H9 (cell line): ENCODE measurements around the gene LRIG3. TPM values are rescaled to one million over a fixed set of nuclear protein-coding genes. Genes with fewer than 3 reads are reported as not detected.

Experiments used
- DNase-seq: peaks from one replicate; pipeline ENCODE4 v3.0.0-alpha.2; 2017
- H2AFZ ChIP-seq: one replicate; pipeline ENCODE4 v1.6.1; 2013; ENCODE audit warnings: mild to moderate bottlenecking, low read length, control low read depth, moderate library complexity
- H2AK5ac ChIP-seq: 2 replicates; pipeline ENCODE4 v1.6.1; 2013; ENCODE audit warnings: low read length, control low read depth, mixed read lengths; ENCODE audit not compliant: insufficient read length
- H2BK120ac ChIP-seq: one replicate; pipeline ENCODE4 v1.6.1; 2013; ENCODE audit warnings: low read depth, mild to moderate bottlenecking, low read length, control low read depth, inconsistent platforms; ENCODE audit not compliant: poor library complexity, severe bottlenecking
- H2BK12ac ChIP-seq: 2 replicates; pipeline ENCODE4 v1.6.1; 2013; ENCODE audit warnings: low read length, control low read depth, mixed read lengths, low read depth; ENCODE audit not compliant: insufficient read length
- H2BK15ac ChIP-seq: 2 replicates; pipeline ENCODE4 v1.6.1; 2013; ENCODE audit warnings: low read depth, low read length, control low read depth
- H2BK20ac ChIP-seq: one replicate; pipeline ENCODE4 v1.6.1; 2013; ENCODE audit warnings: low read depth, mild to moderate bottlenecking, low read length, control low read depth, inconsistent platforms; ENCODE audit not compliant: poor library complexity, severe bottlenecking
- H2BK5ac ChIP-seq: 2 replicates; pipeline ENCODE4 v1.6.1; 2013; ENCODE audit warnings: low read length, control low read depth, mixed read lengths; ENCODE audit not compliant: insufficient read length
- H3K14ac ChIP-seq: 2 replicates; pipeline ENCODE4 v1.6.1; 2013; ENCODE audit warnings: low read length, control low read depth; ENCODE audit not compliant: insufficient read depth
- H3K18ac ChIP-seq: 2 replicates; pipeline ENCODE4 v1.6.1; 2013; ENCODE audit warnings: low read depth, mild to moderate bottlenecking, mixed read lengths, low read length, control low read depth; ENCODE audit not compliant: insufficient read length
- H3K23ac ChIP-seq: 2 replicates; pipeline ENCODE4 v1.6.1; 2013; ENCODE audit warnings: low read length, control low read depth, mixed read lengths, low read depth; ENCODE audit not compliant: insufficient read length
- H3K23me2 ChIP-seq: 2 replicates; pipeline ENCODE4 v1.6.1; 2013; ENCODE audit warnings: low read depth, mild to moderate bottlenecking, mixed read lengths, low read length, control low read depth; ENCODE audit not compliant: insufficient read length, poor library complexity, severe bottlenecking
- H3K27ac ChIP-seq: 2 replicates; pipeline ENCODE4 v1.5.1; 2013; ENCODE audit warnings: low read length, control low read depth, mixed read lengths, low read depth; ENCODE audit not compliant: insufficient read length
- H3K27me3 ChIP-seq: 2 replicates; pipeline ENCODE4 v1.6.1; 2013; ENCODE audit warnings: low read length, control low read depth, inconsistent platforms; ENCODE audit not compliant: insufficient read depth
- H3K4ac ChIP-seq: 2 replicates; pipeline ENCODE4 v1.6.1; 2013; ENCODE audit warnings: low read depth, mild to moderate bottlenecking, control low read depth, inconsistent platforms, low read length, moderate library complexity
- H3K4me1 ChIP-seq: 2 replicates; pipeline ENCODE4 v1.6.1; 2013; ENCODE audit warnings: low read length, control low read depth, inconsistent platforms; ENCODE audit not compliant: insufficient read depth
- H3K4me2 ChIP-seq: 2 replicates; pipeline ENCODE4 v1.6.1; 2013; ENCODE audit warnings: low read length, control low read depth, mixed read lengths; ENCODE audit not compliant: insufficient read length, insufficient read depth
- H3K56ac ChIP-seq: 2 replicates; pipeline ENCODE4 v1.6.1; 2013; ENCODE audit warnings: low read depth, mild to moderate bottlenecking, mixed read lengths, low read length, control low read depth; ENCODE audit not compliant: insufficient read length
- H3K79me1 ChIP-seq: 2 replicates; pipeline ENCODE4 v1.6.1; 2013; ENCODE audit warnings: low read depth, mild to moderate bottlenecking, moderate library complexity, low read length, control low read depth, inconsistent platforms; ENCODE audit not compliant: insufficient read depth, poor library complexity, severe bottlenecking
- H3K79me2 ChIP-seq: 2 replicates; pipeline ENCODE4 v1.6.1; 2013; ENCODE audit warnings: low read length, control low read depth, inconsistent platforms; ENCODE audit not compliant: insufficient read depth
- H3K9ac ChIP-seq: 2 replicates; pipeline ENCODE4 v1.6.1; 2013; ENCODE audit warnings: low read length, control low read depth, mixed read lengths; ENCODE audit not compliant: insufficient read length; ENCODE audit errors: extremely low read depth
- H3K9me3 ChIP-seq: one replicate; pipeline ENCODE4 v1.6.1; 2013; ENCODE audit warnings: low read depth, low read length, inconsistent platforms; ENCODE audit not compliant: control insufficient read depth
- H3T11ph ChIP-seq: one replicate; pipeline ENCODE4 v1.6.1; 2013; ENCODE audit warnings: mild to moderate bottlenecking, low read length, control low read depth, inconsistent platforms
- H4K20me1 ChIP-seq: one replicate; pipeline ENCODE4 v1.6.1; 2013; ENCODE audit not compliant: control insufficient read depth, insufficient read length, insufficient read depth
- H4K5ac ChIP-seq: 2 replicates; pipeline ENCODE4 v1.6.1; 2013; ENCODE audit warnings: low read depth, mild to moderate bottlenecking, mixed read lengths, low read length, control low read depth; ENCODE audit not compliant: insufficient read length
- H4K8ac ChIP-seq: replicated peaks from 2 replicates; pipeline ENCODE4 v1.6.1; 2013; ENCODE audit warnings: low read length, control low read depth, mixed read lengths, low read depth; ENCODE audit not compliant: insufficient read length
- H4K91ac ChIP-seq: 2 replicates; pipeline ENCODE4 v1.6.1; 2013; ENCODE audit warnings: low read depth, mild to moderate bottlenecking, moderate library complexity, mixed read lengths, low read length, control low read depth; ENCODE audit not compliant: insufficient read length
- H3K27ac Mint-ChIP-seq, 3 experiments: 2 replicates in 2 of 3; 3 replicates in 1 of 3; pipeline ENCODE4 v1.8.0; 2020 to 2021; ENCODE audit warnings: mixed read lengths in 3 of 3, mild to moderate bottlenecking in 1 of 3, moderate library complexity in 1 of 3
- H3K27me3 Mint-ChIP-seq: 2 replicates; pipeline ENCODE4 v1.8.0; 2021; ENCODE audit warnings: low read depth, mild to moderate bottlenecking, moderate library complexity, mixed read lengths
- H3K36me3 Mint-ChIP-seq, 3 experiments: 2 replicates in 2 of 3; 3 replicates in 1 of 3; pipeline ENCODE4 v1.8.0; 2020 to 2021; ENCODE audit warnings: low read depth in 3 of 3, mixed read lengths in 3 of 3; ENCODE audit not compliant: insufficient read depth in 1 of 3
- H3K4me1 Mint-ChIP-seq, 2 experiments: 2 replicates each; pipeline ENCODE4 v1.8.0; 2020; ENCODE audit warnings: mixed read lengths in 2 of 2
- H3K4me3 Mint-ChIP-seq, 2 experiments: 2 replicates in 1 of 2; 3 replicates in 1 of 2; pipeline ENCODE4 v1.8.0; 2020 to 2021; ENCODE audit warnings: mild to moderate bottlenecking in 2 of 2, mixed read lengths in 2 of 2, moderate library complexity in 1 of 2
- H3K9me3 Mint-ChIP-seq, 2 experiments: 2 replicates in 1 of 2; 3 replicates in 1 of 2; pipeline ENCODE4 v1.8.0; 2020; ENCODE audit warnings: mild to moderate bottlenecking in 2 of 2, mixed read lengths in 2 of 2, moderate library complexity in 1 of 2
- WGBS: extraction: QIAGEN DNeasy Blood & Tissue Kit; methylation state at CpG from one replicate; pipeline ENCODE4 v1.1.7; 2013; ENCODE audit warnings: missing lambda C conversion rate, low lambda C conversion rate, mixed read lengths; ENCODE audit not compliant: insufficient read length; ENCODE audit errors: extremely low coverage; 5-methylcytosine and 5-hydroxymethylcytosine counted together
- total RNA-seq: library from RNA; stranded (reverse); gene quantifications from 2 replicates; pipeline ENCODE4 v1.2.1, GENCODE V29; 2021
- TF ChIP-seq, protein P1 (sequence below): fragments of 200-600 bp; sonication (generic); conservative IDR thresholded peaks from 3 replicates; pipeline ENCODE4 v1.8.0; 2021; ENCODE audit warnings: antibody characterized with exemption, mild to moderate bottlenecking

Gene LRIG3
- total RNA-seq, 1 experiment from 2014 or later = 10.9 TPM

DNA sequence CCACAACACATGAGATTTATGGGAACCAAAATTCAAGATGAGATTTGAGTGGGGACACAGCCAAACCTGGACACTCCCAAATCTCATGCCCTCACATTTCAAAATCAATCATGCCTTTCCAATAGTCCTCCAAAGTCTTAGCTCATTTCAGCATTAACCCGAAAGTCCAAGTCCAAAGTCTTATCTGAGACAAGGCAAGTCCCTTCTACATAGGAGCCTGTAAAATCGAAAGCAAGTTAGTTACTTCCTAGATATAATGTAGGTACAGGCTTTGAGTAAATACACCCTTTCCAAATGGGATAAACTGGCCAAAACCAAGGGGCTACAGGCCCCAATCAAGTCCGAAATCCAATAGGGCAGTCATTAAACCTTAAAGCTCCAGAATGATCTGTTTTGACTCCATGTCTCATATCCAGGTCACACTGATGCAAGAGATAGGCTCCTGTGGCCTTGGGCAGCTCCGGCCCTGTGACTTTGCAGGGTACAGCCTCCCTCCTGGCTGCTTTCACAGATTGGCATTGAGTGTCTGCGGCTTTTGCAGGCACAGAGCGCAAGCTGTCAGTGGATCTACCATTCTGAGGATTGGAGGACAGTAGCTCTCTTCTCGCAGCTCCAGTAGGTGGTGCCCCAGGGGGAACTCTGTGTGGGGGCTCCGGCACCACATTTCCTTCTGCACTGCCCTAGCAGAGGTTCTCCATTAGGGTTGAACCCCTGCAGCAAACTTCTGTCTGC, 60.1 kb downstream of the LRIG3 start:
- Histone ChIP-seq H2AK5ac (no peak overlapping the region), H2BK12ac (no peak overlapping the region), H4K5ac (no peak overlapping the region), H4K8ac (no peak overlapping the region), H2AFZ (no peak overlapping the region), H3K79me2 (no peaks in the 10 kb centered on the region), H4K20me1 (no peaks in the 10 kb centered on the region), H4K91ac (no peak overlapping the region), H3K27me3 (peaks cover 20% of the 10 kb centered on the region; the same call in 1 of the 2 replicates), H2BK20ac (no peak overlapping the region), H3K9me3 (no peaks in the 10 kb centered on the region), H3K23me2 (no peaks in the 10 kb centered on the region), H3K4me1 (no peaks in the 10 kb centered on the region), H3K56ac (no peak overlapping the region), H3K4me2 (no peak overlapping the region), H3K27ac (no peak overlapping the region), H3K14ac (no peak overlapping the region), H2BK120ac (no peak overlapping the region), H3T11ph (no peak overlapping the region), H3K4ac (no peak overlapping the region), H2BK15ac (no peak overlapping the region), H2BK5ac (no peak overlapping the region), H3K23ac (no peak overlapping the region), H3K9ac (no peak overlapping the region), H3K79me1 (no peaks in the 10 kb centered on the region), H3K18ac (no peak overlapping the region)
- no peak overlapping the region for H3K27ac Mint-ChIP-seq
- no peaks in the 10 kb centered on the region for H3K9me3 Mint-ChIP-seq
- peak; percentile 45 for DNase-seq
- H3K36me3 Mint-ChIP-seq = no peaks in the 10 kb centered on the region
- no peak overlapping the region for H3K4me3 Mint-ChIP-seq
- TF ChIP-seq, protein P1, sequence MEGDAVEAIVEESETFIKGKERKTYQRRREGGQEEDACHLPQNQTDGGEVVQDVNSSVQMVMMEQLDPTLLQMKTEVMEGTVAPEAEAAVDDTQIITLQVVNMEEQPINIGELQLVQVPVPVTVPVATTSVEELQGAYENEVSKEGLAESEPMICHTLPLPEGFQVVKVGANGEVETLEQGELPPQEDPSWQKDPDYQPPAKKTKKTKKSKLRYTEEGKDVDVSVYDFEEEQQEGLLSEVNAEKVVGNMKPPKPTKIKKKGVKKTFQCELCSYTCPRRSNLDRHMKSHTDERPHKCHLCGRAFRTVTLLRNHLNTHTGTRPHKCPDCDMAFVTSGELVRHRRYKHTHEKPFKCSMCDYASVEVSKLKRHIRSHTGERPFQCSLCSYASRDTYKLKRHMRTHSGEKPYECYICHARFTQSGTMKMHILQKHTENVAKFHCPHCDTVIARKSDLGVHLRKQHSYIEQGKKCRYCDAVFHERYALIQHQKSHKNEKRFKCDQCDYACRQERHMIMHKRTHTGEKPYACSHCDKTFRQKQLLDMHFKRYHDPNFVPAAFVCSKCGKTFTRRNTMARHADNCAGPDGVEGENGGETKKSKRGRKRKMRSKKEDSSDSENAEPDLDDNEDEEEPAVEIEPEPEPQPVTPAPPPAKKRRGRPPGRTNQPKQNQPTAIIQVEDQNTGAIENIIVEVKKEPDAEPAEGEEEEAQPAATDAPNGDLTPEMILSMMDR = peak; percentile 26; the same call in 2 of the 3 replicates
- no CpG with 5 or more reads among the region's 8 CpGs for WGBS
- peaks cover 9% of the 10 kb centered on the region for H3K27me3 Mint-ChIP-seq
- H3K4me1 Mint-ChIP-seq = peaks cover 31 to 36% of the 10 kb centered on the region in 2 experiments
